GM12892 (cell line): ENCODE results near the gene SAP25.
A peak's percentile ranks its signal among the peaks of the same experiment; 100 is the strongest.
"Not testable (repeated sequence)": the region's sequence is repeated elsewhere in the genome, so short reads cannot be mapped to it uniquely, and the experiment has no call there.

Source experiments
- DNase-seq: peaks from one replicate; pipeline ENCODE4 v3.0.0; 2011; ENCODE audit not compliant: insufficient read length
- FAIRE-seq: peaks from 2 replicates; lab custom pipeline; 2011; peaks lifted over from hg19 to GRCh38; lab: Jason Lieb, UNC
- POLR2A ChIP-seq: IDR thresholded peaks from 2 replicates; pipeline ENCODE4 v1.6.1; 2011; ENCODE audit warnings: low read depth, low read length, control low read depth
- POLR2AphosphoS5 ChIP-seq: IDR thresholded peaks from 2 replicates; pipeline ENCODE4 v1.6.1; 2011; ENCODE audit warnings: low read depth, low read length, control low read depth
- TAF1 ChIP-seq: IDR thresholded peaks from 2 replicates; pipeline ENCODE4 v1.6.1; 2011; ENCODE audit warnings: low read depth, mild to moderate bottlenecking, control low read depth, low read length, borderline replicate concordance

The SAP25 gene

GRCh38 chr7:100563100-100563564, 10.6 kb downstream of the SAP25 start:
- DNase-seq (no peak), FAIRE-seq (no peak)
- TF ChIP-seq POLR2AphosphoS5 (no peak), TAF1 (no peak), POLR2A (no peak)

DNA sequence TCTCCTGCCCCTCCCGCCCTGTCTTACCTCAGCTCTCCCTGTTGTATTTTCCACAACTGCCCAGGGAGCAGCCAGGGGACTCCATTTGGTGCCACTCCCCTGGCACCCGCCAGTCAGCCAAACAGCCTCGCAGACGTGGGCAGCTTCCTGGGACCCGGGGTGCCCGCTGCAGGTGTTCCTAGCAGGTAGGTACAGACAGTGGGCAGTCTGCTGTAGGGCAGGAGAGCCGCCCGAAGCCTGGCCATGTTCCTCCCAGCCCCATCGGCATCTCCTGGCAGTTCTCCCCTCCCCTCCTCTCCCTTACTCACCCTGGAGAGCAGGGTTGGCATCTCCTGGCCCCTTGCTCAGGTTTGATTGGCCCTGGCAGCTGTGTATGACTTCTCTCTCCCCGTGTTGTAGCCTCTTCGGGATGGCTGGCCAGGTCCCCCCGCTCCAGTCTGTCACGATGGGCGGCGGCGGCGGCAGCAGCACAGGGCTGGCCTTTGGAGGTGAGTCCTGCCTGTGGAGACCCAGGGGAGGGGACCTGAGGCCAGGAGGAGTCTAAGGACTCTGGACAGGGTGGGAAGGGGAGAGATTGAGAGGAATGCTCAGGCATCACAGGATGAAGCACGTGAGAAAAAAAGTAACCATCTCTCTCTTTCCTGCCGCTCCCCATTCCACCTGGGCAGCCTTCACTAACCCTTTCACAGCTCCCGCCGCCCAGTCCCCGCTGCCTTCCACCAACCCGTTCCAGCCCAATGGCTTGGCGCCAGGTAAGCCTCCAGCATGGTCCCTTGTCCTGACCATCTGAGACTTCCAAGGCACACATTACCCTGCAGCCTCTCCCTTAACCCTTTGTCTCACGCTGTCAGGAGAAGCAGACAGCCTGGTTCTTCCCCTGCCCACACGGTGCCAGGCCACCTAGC, 11.3 kb downstream of the SAP25 start:
- TF ChIP-seq POLR2A (no peak), TAF1 (no peak), POLR2AphosphoS5 (no peak)

DNA sequence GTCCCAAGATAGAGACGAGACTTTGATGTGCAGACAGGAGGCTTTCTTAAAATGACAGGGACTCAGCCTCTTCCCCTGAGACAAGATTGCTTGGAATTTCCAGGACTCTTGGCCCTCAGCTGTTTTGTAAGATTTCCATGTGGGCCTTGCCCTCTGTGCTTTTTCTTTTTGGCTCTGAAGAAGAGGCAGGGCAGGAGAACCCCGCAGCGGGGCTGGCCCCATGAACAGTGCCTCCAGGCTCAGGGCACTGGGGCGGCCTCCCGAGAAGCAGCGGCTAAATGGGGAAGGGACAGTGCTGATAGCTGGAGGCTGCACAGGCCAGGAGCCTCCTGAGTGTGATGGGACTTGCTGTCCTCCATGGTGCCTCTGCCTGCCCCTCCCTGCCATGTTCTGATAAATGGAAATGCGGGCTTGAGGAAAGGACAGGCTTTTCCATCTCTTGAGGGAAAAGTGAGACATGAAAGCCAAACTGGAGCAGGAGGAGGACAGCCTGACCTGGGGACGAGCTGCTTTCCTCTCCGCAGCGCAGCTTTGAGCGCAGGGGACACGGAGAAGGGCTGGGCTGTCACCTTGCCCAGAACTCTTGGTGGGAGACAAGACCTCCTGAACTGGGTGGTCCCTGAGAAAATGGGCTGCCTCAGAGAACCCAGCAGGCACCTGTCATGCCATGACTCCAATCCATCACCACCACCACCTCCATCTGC, 12.1 kb downstream of the SAP25 start:
- TF ChIP-seq TAF1 (no peak), POLR2A (no peak), POLR2AphosphoS5 (no peak)
- DNase-seq (no peak), FAIRE-seq (no peak)

More for the DNA sequence above, 11.3 kb downstream of the SAP25 start:
- DNase-seq (no peak), FAIRE-seq (no peak)

- DNase-seq (no peak), FAIRE-seq (no peak)
- no peak for TF ChIP-seq TAF1
- no peak for TF ChIP-seq POLR2A
- no peak for TF ChIP-seq POLR2AphosphoS5
These were observed 14.6 kb downstream of the SAP25 start for GRCh38 chr7:100559127-100559526.

DNA sequence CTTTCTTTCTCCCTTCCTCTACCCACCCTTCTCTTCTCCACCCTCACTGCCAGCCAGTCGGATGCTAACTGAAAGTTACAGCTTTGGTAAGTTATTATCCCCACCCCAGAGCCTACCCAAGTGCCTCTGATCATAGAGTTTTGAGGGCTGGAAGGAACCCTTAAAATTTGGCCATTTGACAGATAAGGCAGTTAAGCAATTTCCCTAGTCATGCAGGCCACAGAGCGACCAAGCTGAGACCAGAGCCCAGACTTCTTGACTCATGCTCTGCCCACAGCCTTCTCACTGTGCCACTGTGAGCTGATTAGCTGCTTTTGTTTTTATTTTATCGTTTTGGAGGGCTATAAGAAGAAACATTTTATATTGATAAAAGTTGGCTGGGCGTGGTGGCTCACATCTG, 17.2 kb downstream of the SAP25 start:
- TF ChIP-seq TAF1 = no peak
- no peak for TF ChIP-seq POLR2AphosphoS5
- TF ChIP-seq POLR2A = no peak
- DNase-seq (no peak), FAIRE-seq (no peak)

- TF ChIP-seq POLR2A (no peak), POLR2AphosphoS5 (no peak), TAF1 (no peak)
- no peak for DNase-seq
- FAIRE-seq = no peak
These were observed 18.0 kb downstream of the SAP25 start for GRCh38 chr7:100555701-100556100.

DNA sequence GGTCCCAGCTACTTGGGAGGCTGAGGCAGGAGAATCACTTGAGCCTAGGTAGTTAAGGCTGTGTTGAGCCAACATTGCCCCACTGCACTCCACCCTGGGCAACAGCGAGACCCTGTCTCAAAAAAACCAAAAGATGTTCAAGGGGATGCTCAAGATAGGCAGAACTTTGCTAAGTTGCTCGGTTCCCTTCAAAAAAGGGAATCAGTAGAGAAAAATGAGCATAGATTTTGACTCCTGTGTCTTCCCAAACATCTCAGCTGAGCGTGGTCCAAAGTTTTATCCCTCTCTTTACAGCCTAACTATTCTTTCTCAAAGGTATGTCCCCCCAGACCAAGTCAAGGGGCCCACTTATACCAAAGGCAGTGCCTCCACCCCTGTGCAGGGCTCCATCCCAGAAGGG, 20.7 kb downstream of the SAP25 start:
- no peak for TF ChIP-seq TAF1
- TF ChIP-seq POLR2A = no peak
- TF ChIP-seq POLR2AphosphoS5 = no peak
- DNase-seq (no peak), FAIRE-seq (no peak)

GRCh38 chr7:100552532-100552931, 21.2 kb downstream of the SAP25 start:
- no peak for TF ChIP-seq POLR2A
- TF ChIP-seq POLR2AphosphoS5 = no peak
- TF ChIP-seq TAF1 = no peak
- DNase-seq (no peak), FAIRE-seq (no peak)

DNA sequence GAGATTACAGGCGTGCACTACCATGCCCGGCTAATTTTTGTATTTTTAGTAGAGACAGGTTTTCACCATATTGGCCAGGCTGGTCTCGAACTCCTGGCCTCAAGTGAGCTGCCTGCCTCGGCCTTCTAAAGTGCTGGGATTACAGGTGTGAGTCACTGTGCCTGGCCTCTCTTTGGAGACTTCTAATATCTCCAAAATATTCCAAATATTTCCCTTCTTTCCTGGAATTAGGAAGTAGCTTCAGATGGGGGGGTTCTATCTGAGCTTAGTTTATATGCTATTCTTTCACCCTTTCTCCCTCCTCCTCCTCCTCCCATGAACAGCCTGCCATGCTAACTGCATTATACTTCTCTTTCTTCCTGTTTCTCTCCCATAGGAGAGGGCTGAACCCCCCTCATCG, 25.3 kb downstream of the SAP25 start:
- not testable (repeated sequence) for FAIRE-seq

DNA sequence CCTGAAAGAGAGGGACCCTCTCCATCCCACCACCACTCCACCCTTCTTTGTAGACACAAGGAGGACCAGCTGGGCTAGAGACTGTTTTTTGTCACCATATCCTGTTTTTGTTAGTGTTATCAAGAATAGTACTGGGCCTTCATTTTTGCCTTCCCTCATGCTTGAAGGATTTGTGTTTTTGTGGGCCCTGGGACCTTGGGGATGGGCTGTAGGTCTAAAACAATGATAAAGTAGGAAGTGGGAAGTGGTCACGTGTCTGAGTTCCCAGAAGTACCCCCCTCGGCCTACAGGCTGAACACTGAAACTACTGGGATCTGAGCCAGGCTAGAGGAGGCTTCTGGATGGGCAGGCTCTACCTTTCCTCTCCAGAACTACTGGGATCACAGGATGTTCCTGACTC, 25.8 kb downstream of the SAP25 start:
- no peak for DNase-seq
- no peak for FAIRE-seq
- TF ChIP-seq TAF1 = no peak
- no peak for TF ChIP-seq POLR2AphosphoS5
- TF ChIP-seq POLR2A = no peak

More for the DNA sequence above, 25.3 kb downstream of the SAP25 start:
- not testable (repeated sequence) for DNase-seq

DNA sequence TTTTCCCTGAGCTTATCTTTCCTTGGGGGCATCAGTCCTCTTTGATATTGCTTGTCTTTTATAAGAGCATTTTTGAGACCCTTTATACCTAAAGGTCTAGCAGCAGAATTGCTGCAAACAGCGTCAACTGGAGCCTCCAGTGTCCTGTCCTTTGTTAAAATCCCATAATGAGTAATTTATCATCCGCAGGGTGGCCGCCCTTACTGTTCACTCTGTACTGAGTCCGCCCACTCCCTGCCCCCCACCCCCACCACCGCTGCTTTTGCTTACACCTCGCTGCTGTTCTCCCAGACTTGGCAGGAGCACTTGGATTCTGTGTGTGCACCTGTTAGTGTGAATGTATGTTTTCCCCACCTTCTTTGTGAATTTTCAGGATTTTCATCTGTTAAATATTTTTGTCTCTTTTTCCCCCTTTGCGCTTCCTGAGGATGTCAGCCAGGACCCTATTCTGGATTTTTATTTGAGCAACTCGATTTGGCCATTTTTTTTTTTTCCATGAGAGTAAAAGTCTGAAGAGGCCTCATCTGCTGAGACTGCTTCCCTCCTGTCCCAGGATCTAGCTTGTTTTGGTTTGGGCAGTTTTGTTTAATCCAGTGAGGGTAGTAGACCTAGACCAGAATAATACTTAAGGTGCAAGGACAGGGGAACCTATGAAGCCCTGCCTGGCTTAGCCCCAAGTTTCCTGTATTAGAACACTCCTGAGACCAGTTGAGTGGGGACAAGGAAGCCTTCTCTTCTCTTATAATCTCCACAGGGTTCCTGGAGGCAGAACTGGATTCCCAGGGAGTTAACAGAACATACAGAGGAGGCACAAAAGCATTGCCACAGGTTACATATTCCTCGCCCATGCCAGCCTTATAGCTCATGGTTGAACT, 26.5 kb downstream of the SAP25 start:
- TF ChIP-seq POLR2A (no peak), TAF1 (0 out of 2 replicates have a peak, but pooled peaks have one; percentile 9), POLR2AphosphoS5 (no peak)
- FAIRE-seq (no peak), DNase-seq (no peak)
